ENCODE results near the gene RPE65. TPM values are rescaled to one million over a fixed set of nuclear protein-coding genes. Genes with fewer than 3 reads are reported as not detected.

The RPE65 gene
- total and polyA plus RNA-seq, 2 donors (not counting 1 experiment from before 2014, with no cell fraction given), result not detected

DNA sequence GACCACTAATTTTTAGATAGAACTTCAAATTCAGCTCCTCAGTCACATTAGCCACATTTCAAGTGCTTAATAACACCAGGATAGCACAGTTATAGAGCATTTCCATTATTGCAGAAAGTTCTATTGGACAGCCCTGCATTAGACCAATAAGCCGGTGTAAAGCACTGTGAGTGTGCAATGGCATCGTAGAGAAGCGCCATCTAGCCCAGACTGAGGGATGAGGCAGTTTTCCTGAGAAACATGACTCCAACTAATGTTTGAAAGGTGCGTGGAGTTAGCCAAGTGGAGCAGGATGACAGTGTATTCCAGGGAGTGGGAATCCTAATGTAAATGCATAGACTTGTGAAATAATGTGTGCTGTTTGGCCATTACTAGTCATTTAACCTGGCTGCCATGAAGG lies 7.7 kb downstream of the RPE65 start:
- Histone ChIP-seq H2AFZ (ENCODE audit: low read length) (no peak overlapping the region), H3K4me3 (replicated peaks in 1 of 4; ENCODE audit: control extremely low read depth in 1 of 4, insufficient read depth in 1 of 4, low read depth in 3 of 4, low read length in 4 of 4) (no peak overlapping the region), H3K4me2 (ENCODE audit: extremely low read depth, insufficient read depth, low read length) (no peak overlapping the region), H3K4me1 (ENCODE audit: control insufficient read depth, extremely low read depth, insufficient read depth, low read length) (no peaks in the 10 kb centered on the region), H3K79me2 (ENCODE audit: control insufficient read depth, insufficient read depth, low read length) (no peaks in the 10 kb centered on the region), H3K27me3 (ENCODE audit: control insufficient read depth, insufficient read depth, low read length) (no peaks in the 10 kb centered on the region), H3K9me3 (ENCODE audit: control insufficient read depth, insufficient read depth, low read depth, low read length) (no peaks in the 10 kb centered on the region), H3K9ac (ENCODE audit: insufficient read depth, low read length) (no peak overlapping the region), H3K27ac (ENCODE audit: insufficient read depth, low read length) (no peak overlapping the region), H4K20me1 (ENCODE audit: control insufficient read depth, extremely low read depth, insufficient read depth, low read length) (no peaks in the 10 kb centered on the region), H3K36me3 (ENCODE audit: control insufficient read depth, insufficient read depth, low read length) (no peaks in the 10 kb centered on the region)
- no peak for DNase-seq (ENCODE audit: low read depth in 2 of 2)
- TF ChIP-seq, protein P1, sequence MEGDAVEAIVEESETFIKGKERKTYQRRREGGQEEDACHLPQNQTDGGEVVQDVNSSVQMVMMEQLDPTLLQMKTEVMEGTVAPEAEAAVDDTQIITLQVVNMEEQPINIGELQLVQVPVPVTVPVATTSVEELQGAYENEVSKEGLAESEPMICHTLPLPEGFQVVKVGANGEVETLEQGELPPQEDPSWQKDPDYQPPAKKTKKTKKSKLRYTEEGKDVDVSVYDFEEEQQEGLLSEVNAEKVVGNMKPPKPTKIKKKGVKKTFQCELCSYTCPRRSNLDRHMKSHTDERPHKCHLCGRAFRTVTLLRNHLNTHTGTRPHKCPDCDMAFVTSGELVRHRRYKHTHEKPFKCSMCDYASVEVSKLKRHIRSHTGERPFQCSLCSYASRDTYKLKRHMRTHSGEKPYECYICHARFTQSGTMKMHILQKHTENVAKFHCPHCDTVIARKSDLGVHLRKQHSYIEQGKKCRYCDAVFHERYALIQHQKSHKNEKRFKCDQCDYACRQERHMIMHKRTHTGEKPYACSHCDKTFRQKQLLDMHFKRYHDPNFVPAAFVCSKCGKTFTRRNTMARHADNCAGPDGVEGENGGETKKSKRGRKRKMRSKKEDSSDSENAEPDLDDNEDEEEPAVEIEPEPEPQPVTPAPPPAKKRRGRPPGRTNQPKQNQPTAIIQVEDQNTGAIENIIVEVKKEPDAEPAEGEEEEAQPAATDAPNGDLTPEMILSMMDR (conservative IDR thresholded peaks at IDR 0.05 in 1 of 2, IDR thresholded peaks at IDR 0.05 in 1 of 2; ENCODE audit: low read depth in 1 of 2, low read length in 2 of 2), result no peak
- TF ChIP-seq EZH2 (IDR thresholded peaks at IDR 0.05; ENCODE audit: low read length, missing control alignments), result no peak

DNA sequence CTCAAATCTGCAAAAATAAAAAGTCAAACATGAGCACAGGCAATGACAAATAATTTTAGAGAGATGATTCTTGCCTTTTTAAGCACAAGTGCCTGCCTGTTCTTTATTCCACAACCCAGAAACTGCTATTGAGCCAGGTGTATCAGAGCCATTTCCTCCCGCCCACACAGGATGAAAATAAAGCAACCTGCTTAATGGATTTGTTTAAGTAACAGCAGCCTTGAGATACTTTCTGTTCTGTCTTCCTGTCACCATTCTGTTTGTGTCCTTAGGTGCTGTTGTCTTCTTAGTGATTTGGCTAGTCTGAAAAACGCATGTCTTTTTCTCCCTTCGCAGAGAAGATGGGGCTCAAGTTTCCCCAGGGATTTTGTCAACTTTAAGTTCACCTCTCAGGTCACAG lies 11.4 kb downstream of the RPE65 start:
- H3K4me2 ChIP-seq (ENCODE audit: extremely low read depth, insufficient read depth, low read length), result no peak overlapping the region
- no peaks in the 10 kb centered on the region for H3K4me1 ChIP-seq (ENCODE audit: control insufficient read depth, extremely low read depth, insufficient read depth, low read length)

DNA sequence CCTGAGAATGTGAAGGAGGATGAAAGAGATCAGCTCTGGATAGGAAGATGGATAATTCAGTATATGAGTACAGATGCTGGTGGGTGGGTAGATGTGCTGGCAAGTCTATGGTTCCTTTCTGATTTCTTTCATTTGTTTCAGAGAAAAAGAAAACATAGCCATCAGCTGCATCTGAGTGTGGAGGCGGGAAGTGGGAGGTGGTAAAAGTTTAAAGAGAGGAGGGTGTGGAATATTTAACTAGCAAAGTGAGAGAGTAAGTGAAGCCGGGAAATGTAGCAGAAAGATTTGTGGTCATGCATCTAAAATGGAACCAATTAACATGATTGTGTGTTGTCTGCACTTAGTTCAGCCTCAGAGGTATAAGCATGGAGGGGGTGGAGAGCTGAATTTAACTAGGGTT lies 16.4 kb downstream of the RPE65 start:
- peak in 1 of 2 donors; percentile 3 for DNase-seq (ENCODE audit: low read depth in 2 of 2)
- Histone ChIP-seq H3K4me2 (ENCODE audit: extremely low read depth, insufficient read depth, low read length) (no peak overlapping the region), H3K9me3 (ENCODE audit: control insufficient read depth, insufficient read depth, low read depth, low read length) (no peaks in the 10 kb centered on the region), H3K36me3 (ENCODE audit: control insufficient read depth, insufficient read depth, low read length) (no peaks in the 10 kb centered on the region), H3K27me3 (ENCODE audit: control insufficient read depth, insufficient read depth, low read length) (no peaks in the 10 kb centered on the region), H3K4me3 (replicated peaks in 1 of 4; ENCODE audit: control extremely low read depth in 1 of 4, insufficient read depth in 1 of 4, low read depth in 3 of 4, low read length in 4 of 4) (no peak overlapping the region), H3K9ac (ENCODE audit: insufficient read depth, low read length) (no peak overlapping the region), H3K79me2 (ENCODE audit: control insufficient read depth, insufficient read depth, low read length) (no peaks in the 10 kb centered on the region), H3K4me1 (ENCODE audit: control insufficient read depth, extremely low read depth, insufficient read depth, low read length) (no peaks in the 10 kb centered on the region), H4K20me1 (ENCODE audit: control insufficient read depth, extremely low read depth, insufficient read depth, low read length) (no peaks in the 10 kb centered on the region), H3K27ac (ENCODE audit: insufficient read depth, low read length) (no peak overlapping the region), H2AFZ (ENCODE audit: low read length) (no peak overlapping the region)
- TF ChIP-seq, protein P1 (conservative IDR thresholded peaks at IDR 0.05 in 1 of 2, IDR thresholded peaks at IDR 0.05 in 1 of 2; ENCODE audit: low read depth in 1 of 2, low read length in 2 of 2), result no peak
- no peak for TF ChIP-seq EZH2 (IDR thresholded peaks at IDR 0.05; ENCODE audit: low read length, missing control alignments)

More for the DNA sequence above, 11.4 kb downstream of the RPE65 start:
- no peak for TF ChIP-seq EZH2 (IDR thresholded peaks at IDR 0.05; ENCODE audit: low read length, missing control alignments)
- TF ChIP-seq, protein P1 (conservative IDR thresholded peaks at IDR 0.05 in 1 of 2, IDR thresholded peaks at IDR 0.05 in 1 of 2; ENCODE audit: low read depth in 1 of 2, low read length in 2 of 2), result no peak
- no peak overlapping the region for H3K4me3 ChIP-seq (replicated peaks in 1 of 4; ENCODE audit: control extremely low read depth in 1 of 4, insufficient read depth in 1 of 4, low read depth in 3 of 4, low read length in 4 of 4)
- H3K9me3 ChIP-seq (ENCODE audit: control insufficient read depth, insufficient read depth, low read depth, low read length), result no peaks in the 10 kb centered on the region
- no peak overlapping the region for H3K9ac ChIP-seq (ENCODE audit: insufficient read depth, low read length)
- H3K36me3 ChIP-seq (ENCODE audit: control insufficient read depth, insufficient read depth, low read length), result no peaks in the 10 kb centered on the region
- H3K27ac ChIP-seq (ENCODE audit: insufficient read depth, low read length), result no peak overlapping the region
- H2AFZ ChIP-seq (ENCODE audit: low read length), result no peak overlapping the region
- no peaks in the 10 kb centered on the region for H3K79me2 ChIP-seq (ENCODE audit: control insufficient read depth, insufficient read depth, low read length)
- H3K27me3 ChIP-seq (ENCODE audit: control insufficient read depth, insufficient read depth, low read length), result no peaks in the 10 kb centered on the region
- no peaks in the 10 kb centered on the region for H4K20me1 ChIP-seq (ENCODE audit: control insufficient read depth, extremely low read depth, insufficient read depth, low read length)
- no peak for DNase-seq (ENCODE audit: low read depth in 2 of 2)

Measured in fibroblast of lung (primary cell).